Cardiac muscle cell (in vitro differentiated cells and primary cell): ENCODE data around the gene SPG7. TPM values are rescaled to one million over a fixed set of nuclear protein-coding genes. Genes with fewer than 3 reads are reported as not detected.
A peak's percentile ranks its signal among the peaks of the same experiment; 100 is the strongest.

ENCODE experiments used
- DNase-seq, 2 donors: peaks; one replicate each; pipeline versions ENCODE4 v3.0.0 to v3.0.0-alpha.2; 2010 to 2017; ENCODE audit warnings: low read depth in 1 of 2, low spot score in 1 of 2
- H3K27ac ChIP-seq: fragments of 200-600 bp; sonication (generic); 2 replicates; pipeline ENCODE4 v1.5.1; 2016
- H3K27me3 ChIP-seq: fragments of 200-600 bp; sonication (generic); 2 replicates; pipeline ENCODE4 v1.6.0; 2016; ENCODE audit warnings: control low read depth
- H3K36me3 ChIP-seq: fragments of 200-600 bp; sonication (generic); 2 replicates; pipeline ENCODE4 v1.5.1; 2016; ENCODE audit warnings: control low read depth
- H3K4me1 ChIP-seq: fragments of 200-600 bp; sonication (generic); 2 replicates; pipeline ENCODE4 v1.8.1; 2017; ENCODE audit warnings: low read depth, mild to moderate bottlenecking, mixed run types
- H3K4me3 ChIP-seq: fragments of 200-600 bp; sonication (generic); 2 replicates; pipeline ENCODE4 v1.5.1; 2016; ENCODE audit warnings: mild to moderate bottlenecking
- H3K9me3 ChIP-seq: fragments of 200-600 bp; sonication (generic); 2 replicates; pipeline ENCODE4 v1.5.1; 2017; ENCODE audit warnings: low read depth, mild to moderate bottlenecking, control low read depth
- CTCF ChIP-seq: IDR thresholded peaks from 2 replicates; pipeline ENCODE4 v1.5.1; 2012; ENCODE audit warnings: low read depth, mild to moderate bottlenecking, low read length
- polyA plus RNA-seq: library from polyadenylated mRNA; unstranded; fragments of >200 nt; fragmentation: Nextera tagmentation; extraction: Ambion mirVana; gene quantifications from 2 replicates; pipeline ENCODE4 v1.2.1, GENCODE V29; 2016
- total RNA-seq: library from RNA; depleted of rRNA; stranded (reverse); fragments of >200 nt; gene quantifications from 2 replicates; pipeline ENCODE4 v1.2.3, GENCODE V29; 2016

The SPG7 gene
- total and polyA plus RNA-seq, 2 experiments from 2014 or later: 110 to 248 TPM

DNA sequence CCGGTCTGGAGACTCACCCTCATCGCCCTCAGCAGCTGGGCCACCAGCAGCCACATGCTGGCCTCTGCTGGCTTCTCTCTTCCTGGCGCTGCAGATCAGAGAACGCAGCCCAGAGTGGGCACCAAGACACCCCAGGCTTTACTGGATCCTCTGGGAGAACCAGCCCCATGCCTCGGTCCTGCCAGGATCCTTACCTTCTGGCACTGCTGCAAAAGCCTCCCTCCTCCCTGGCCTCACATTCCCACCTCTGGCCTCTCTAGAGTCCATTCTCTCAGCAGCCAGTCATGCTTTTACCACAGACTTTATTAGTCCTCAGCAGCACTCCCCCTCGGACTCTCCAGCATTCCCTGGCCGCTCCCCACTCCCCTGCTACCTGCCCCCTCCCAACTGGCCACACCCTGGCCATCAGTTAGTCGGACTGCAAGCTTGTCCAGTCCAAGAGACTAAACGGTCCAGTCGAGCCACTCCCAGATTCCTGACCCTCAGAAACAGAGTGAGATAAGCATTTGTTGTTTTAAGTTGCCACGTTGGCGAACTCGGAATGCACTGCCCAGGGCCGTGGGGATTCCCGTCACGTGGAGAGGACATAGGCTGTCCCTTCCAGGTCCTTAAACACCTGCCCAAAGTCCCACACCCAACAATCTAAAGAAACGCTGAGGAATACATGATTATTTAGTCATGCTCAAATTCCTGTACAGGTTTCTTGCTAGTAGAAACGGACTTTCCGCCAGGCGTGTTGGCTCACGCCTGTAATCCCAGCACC lies 5.9 kb upstream of the SPG7 start:
- Histone ChIP-seq H3K4me1 (no peaks in the 10 kb centered on the region), H3K36me3 (no peaks in the 10 kb centered on the region)
- DNase-seq: peak in 1 of 2 donors; percentile 41

GRCh38 chr16:89504091-89504490 lies 4.1 kb upstream of the SPG7 start:
- Histone ChIP-seq H3K27ac (no peak overlapping the region), H3K4me1 (no peaks in the 10 kb centered on the region), H3K4me3 (no peak overlapping the region), H3K36me3 (no peaks in the 10 kb centered on the region), H3K27me3 (no peaks in the 10 kb centered on the region), H3K9me3 (no peaks in the 10 kb centered on the region)
- DNase-seq: no peak
- TF ChIP-seq CTCF: no peak

More for the DNA sequence above, 5.9 kb upstream of the SPG7 start:
- Histone ChIP-seq H3K4me3 (no peak overlapping the region), H3K9me3 (no peaks in the 10 kb centered on the region), H3K27me3 (no peaks in the 10 kb centered on the region), H3K27ac (no peak overlapping the region)
- no peak for TF ChIP-seq CTCF

DNA sequence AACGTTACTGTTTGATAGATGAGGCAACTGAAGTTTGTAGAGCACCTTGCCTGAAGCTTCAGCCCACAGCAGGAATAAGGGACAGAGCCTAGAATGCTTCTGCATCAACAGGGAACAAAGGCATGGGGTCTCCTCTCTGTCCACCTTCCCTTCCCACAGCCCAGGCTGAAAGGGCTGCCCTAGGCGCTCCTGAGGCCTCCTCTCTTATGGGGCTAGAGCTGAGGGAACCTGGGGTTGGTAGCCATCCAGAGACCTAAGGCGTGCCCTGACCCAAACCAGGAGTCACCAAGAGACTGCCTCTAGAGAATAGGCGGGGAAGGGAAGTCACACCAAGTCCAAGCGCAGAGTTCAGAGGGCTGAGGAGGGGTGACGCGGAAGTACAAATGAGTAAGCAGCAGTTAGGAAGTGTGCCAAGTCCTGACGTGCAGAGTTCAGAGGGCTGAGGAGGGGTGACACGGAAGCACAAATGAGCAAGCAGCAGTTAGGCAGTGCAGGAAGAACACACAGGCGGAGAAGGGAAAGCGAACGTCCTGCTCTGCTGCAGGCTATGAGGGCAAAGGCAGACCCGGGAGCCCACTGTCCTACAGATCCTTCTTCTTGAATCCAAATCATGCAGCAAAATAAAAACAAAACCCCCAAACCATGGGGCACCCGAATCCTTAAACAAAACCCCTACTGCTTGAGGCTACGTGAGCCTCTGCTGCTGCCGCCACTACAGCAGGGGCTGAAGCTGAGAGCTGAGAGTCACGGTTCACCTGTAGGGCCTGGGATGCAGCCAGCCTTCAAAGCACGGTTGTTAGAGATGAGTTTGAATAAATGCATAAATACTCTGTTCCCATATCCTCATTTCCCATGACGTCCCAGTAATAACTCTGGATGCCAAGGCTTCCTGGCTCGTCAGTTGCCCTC lies 2.7 kb upstream of the SPG7 start:
- Histone ChIP-seq H3K27ac (no peak overlapping the region), H3K27me3 (no peaks in the 10 kb centered on the region), H3K4me3 (no peak overlapping the region), H3K36me3 (peaks cover under 1% of the 10 kb centered on the region), H3K4me1 (no peaks in the 10 kb centered on the region), H3K9me3 (no peaks in the 10 kb centered on the region)
- peak in 1 of 2 donors; percentile 94 for DNase-seq
- TF ChIP-seq CTCF: no peak

GRCh38 chr16:89506113-89506504 lies 2.1 kb upstream of the SPG7 start:
- H3K27ac ChIP-seq: no peak overlapping the region
- no peaks in the 10 kb centered on the region for H3K4me1 ChIP-seq
- peaks cover 7% of the 10 kb centered on the region for H3K36me3 ChIP-seq
- H3K4me3 ChIP-seq: no peak overlapping the region
- peak in 1 of 2 donors; percentile 51 for DNase-seq
- H3K9me3 ChIP-seq: no peaks in the 10 kb centered on the region
- H3K27me3 ChIP-seq: no peaks in the 10 kb centered on the region
- no peak for TF ChIP-seq CTCF

GRCh38 chr16:89506791-89507191 lies 1.4 kb upstream of the SPG7 start:
- TF ChIP-seq CTCF: no peak

More at GRCh38 chr16:89506791-89507191, 1.4 kb upstream of the SPG7 start:
- Histone ChIP-seq H3K4me3 (no peak overlapping the region), H3K27ac (no peak overlapping the region), H3K27me3 (no peaks in the 10 kb centered on the region), H3K36me3 (peaks cover 13% of the 10 kb centered on the region), H3K4me1 (no peaks in the 10 kb centered on the region), H3K9me3 (no peaks in the 10 kb centered on the region)
- DNase-seq: peak in 1 of 2 donors; percentile 19
